ENCODE results near the gene ZFYVE28. TPM values are rescaled to one million over a fixed set of nuclear protein-coding genes. Genes with fewer than 3 reads are reported as not detected.
"Not testable (repeated sequence)": the region's sequence is repeated elsewhere in the genome, so short reads cannot be mapped to it uniquely, and the experiment has no call there.

The ZFYVE28 gene
- polyA plus RNA-seq, 5 donors = 2.9 to 4.0 (median 3.4) TPM

DNA sequence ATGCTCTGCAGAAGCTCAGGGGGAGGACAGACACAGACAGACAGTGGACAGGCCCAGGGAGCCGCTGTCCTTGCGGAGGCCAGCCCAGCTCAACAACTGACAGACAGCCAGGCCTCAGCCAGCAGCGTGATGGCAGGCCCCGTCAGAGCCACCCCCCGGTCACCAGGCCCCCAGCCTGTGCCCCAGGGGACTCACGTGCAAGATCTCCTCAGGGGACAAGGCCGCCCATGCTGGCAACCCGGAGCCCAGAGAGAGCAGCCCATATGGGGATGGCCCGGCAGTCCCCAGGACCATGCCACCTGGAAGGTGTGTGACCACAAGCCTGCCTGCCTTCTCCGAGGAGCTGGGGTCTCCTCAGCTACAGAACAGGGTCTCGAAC, 128.5 kb downstream of the ZFYVE28 start:
- DNase-seq = no peak

DNA sequence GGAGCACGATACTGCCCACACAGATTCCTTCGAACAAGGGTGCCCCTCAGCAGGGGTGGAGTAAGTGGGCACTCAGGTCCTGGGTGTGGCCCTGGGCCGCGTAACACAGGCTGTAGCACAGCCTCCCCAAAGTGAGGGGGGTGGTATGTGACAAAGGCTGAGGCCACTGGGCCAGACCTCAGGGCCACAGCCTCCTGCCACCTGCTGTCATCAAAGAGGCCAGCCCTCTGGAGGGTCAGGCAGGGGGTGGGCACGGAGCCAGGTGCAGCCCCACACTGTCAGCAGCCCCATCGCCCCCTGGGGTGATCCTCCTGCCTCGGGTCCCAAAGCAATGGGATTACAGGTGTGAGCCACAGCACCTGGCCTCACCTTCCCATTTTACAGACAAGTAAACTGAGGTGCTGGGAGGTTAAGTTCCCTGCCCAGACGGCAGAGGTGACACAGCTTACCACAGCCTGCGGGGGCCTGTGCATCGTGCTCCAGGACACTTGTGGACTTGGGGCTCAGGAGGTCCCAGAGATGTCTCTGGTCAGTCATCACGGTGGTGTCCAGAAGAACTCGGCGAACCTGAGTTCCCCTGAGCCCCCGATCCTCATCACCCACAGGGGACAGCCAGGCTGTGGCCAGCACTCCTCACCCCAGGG, 129.0 kb downstream of the ZFYVE28 start:
- DNase-seq = no peak

DNA sequence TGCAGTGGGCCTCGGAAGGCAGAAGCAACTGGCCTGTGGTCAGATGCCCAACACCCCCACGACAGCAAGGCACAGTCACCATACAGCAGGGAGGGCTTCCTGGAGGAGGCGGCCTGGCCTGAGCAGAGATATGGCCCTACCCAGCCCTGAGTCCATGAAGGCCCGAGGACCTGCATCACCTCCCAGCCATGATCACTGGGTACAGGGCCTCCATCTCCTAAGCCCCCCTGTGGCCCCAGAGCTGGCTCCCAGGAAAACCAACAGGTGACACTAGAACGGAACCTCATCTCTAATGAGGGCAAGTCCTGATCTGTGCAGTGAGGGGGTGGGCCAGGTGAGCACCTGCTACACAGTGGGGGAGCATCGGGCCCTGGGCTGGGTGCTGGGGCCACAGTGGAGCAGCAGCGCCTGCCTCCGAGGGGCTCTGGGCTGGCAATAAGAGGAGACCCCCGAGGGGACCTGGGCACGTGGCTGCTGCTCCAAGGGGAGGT, 130.3 kb downstream of the ZFYVE28 start:
- DNase-seq = no peak

DNA sequence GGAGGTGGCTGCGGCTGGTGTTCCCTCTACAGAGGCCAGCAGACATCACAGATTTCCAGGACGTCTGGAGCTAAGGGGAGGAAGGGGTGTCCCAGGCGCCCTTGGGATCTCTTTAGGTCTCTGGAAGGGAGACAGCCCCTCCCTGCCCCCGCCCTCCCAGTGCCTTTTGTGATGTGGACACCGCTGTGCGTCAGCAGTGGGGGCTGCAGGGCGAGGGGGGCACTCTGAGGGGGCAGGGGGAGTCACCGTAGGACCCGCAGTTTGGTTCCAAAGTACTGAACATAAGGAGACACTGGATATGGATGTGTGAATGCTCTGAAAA, 130.9 kb downstream of the ZFYVE28 start:
- no peak for DNase-seq

DNA sequence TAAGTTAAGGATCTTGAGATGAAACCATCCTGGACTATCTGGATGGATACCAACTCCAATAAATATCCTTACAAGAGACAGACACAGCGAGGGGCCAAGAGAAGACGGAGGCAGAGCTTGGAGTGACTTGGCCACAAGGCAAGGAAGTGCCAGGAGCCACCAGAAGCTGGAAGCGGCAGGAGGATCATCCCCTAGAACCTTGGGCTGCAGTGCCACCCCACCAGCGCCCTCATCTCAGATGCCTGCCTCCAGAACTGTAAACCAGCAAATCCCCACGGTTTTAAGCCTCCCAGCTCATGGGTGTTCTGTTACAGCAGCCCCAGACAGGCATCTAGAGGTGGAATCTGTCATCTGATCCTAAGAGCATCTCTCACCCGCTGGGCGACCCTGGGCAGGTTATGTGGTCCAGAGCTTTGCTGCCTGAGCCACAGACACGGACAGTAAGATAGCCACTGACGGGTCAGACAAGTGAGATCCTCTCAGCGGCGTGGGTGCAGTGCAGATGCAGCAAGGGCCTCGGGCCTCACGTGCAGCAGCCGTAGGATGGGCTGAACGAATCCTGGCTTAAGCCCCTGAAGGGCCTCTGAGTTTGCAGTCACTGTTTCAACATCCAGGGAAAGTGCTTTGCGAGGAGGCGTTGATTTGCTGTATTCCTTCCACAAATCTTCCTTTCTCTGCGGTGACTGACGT, 131.4 kb downstream of the ZFYVE28 start:
- DNase-seq = no peak

DNA sequence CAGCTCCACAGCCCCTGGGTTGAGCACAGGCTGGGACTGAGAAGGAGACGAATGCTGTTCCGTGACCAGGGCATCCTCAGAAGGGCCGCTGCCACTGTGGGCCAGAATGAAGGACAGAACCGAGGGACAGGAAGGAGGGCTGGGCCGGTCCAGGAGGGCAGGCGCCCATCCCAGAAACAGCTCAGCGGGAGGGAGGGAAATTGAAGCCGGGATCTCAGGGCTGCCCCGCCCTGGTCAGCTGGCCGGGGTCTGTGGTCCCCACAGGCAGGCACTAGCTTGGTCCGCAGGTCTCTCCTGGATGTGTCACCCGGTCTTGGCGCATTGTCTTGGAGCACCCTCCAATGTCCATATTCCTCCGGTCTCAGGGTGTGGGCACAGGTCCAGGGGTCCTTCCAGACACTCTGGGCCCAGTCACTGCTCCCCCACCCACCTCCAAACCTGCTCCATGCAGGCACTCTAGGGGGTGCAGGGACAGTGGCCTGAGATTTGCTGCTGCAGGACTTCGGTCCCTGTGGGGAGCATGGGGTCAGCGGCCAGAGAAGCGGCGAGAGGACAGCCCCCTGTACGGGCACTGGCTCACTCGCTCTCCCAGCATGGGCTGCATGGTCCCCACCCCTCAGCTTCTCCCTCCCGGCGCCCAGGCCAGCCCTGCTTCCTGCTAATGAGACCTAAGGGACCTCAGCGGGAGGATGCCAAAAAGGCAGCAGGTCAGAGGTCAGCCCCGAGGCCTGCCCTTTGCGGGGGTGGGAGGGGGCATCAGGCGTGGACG, 132.6 kb downstream of the ZFYVE28 start:
- DNase-seq = no peak

DNA sequence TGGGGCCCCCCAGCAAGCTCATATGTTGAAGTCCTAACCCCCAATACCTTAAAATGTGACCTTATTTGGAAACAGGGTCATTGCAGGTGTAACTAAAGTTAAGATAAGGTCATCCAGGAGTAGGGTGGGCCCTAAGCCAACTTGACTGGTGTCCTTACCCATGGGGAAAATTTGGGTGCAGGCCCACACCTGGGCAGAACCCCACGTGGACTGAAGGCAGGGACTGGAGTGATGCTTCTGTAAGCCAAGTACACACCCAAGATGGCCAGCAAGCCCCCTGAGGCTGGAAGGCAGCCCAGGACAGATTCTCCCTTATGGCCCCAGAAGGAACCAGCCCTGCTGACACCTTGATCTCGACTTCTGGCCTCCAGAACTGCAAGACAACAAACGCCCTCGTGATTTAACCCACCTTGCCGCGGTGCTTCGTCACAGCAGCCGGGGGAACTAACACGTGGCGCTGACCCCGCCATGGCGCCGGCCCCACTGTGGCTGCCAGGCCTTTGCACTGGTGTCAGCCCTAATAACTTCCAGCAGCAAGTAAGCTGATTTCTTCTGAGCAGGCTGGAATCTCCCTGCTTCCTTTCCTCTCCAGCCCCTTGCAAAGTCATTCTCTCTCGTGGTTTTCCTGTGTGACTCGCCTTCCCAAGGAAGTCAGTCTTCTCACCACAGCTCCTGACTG, 133.4 kb downstream of the ZFYVE28 start:
- DNase-seq = no peak

GRCh38 chr4:2284161-2284933, 134.1 kb downstream of the ZFYVE28 start:
- no peak for DNase-seq

DNA sequence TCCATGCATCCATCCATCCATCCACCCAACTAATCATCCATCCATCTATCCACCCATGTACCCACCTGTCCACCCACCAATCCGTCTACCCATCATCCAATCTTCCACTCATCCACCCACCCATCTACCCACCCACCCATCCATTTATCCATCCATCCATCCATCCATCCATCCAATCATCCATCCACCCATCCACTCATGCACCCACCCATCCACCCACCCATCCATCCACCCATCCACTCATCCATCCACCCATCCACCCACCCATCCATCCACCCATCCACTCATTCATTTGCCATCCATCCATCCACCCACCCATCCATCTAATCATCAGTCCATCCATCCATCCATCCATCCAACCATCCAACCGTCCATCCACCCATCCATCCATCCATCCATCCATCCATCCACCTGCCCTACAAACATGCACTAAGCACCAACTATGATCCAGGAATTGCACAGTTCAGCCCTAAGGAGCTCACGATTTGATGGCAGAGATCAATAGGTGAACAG, 135.2 kb downstream of the ZFYVE28 start:
- DNase-seq = no peak

- no peak for DNase-seq
These were observed 136.7 kb downstream of the ZFYVE28 start for GRCh38 chr4:2281575-2282343.

- no peak for DNase-seq
These were observed 137.7 kb downstream of the ZFYVE28 start for GRCh38 chr4:2280531-2281300.

GRCh38 chr4:2277956-2278355, 140.5 kb downstream of the ZFYVE28 start:
- DNase-seq = no peak

GRCh38 chr4:2276581-2277325, 141.7 kb downstream of the ZFYVE28 start:
- no peak for DNase-seq

- DNase-seq = no peak
These were observed 142.7 kb downstream of the ZFYVE28 start for GRCh38 chr4:2275546-2276251.

DNA sequence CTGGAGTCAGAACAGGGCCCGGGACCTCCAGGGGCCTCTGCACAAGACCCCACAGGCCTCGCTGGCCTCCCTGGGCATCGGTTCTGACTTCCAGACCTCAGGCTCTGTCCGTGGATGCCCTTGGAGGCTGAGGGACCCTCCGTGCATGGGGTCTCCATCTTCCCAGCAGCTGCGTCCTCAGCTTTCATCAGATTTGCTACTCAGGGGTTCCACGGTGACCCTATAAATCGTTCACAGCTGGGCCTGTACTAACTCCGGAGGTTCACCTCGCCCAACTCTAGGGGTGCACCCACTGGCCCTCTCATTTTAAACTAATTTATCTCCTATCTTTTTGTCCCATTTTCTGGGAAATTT, 143.4 kb downstream of the ZFYVE28 start:
- DNase-seq = not testable (repeated sequence)

- no peak for DNase-seq
These were observed 144.0 kb downstream of the ZFYVE28 start for GRCh38 chr4:2274320-2275043.

GRCh38 chr4:2273657-2274319, 144.7 kb downstream of the ZFYVE28 start:
- DNase-seq = no peak
